Thymus (tissue), 11 donors: ENCODE measurements around the gene KLHL40. TPM values are rescaled to one million over a fixed set of nuclear protein-coding genes. Genes with fewer than 3 reads are reported as not detected.

Source experiments
- DNase-seq, 9 donors: peaks; one replicate each; pipeline ENCODE4 v3.0.0-alpha.2; 2013; ENCODE audit warnings: low spot score in 9 of 9, low read depth in 6 of 9, missing footprints in 1 of 9
- H3K27ac ChIP-seq, 2 donors: one replicate each; pipeline ENCODE4 v1.5.1; 2013; ENCODE audit warnings: control low read depth in 1 of 2, low read depth in 1 of 2, low read length in 1 of 2, mild to moderate bottlenecking in 1 of 2, moderate library complexity in 1 of 2
- H3K27me3 ChIP-seq, 2 donors: one replicate each; pipeline ENCODE4 v1.5.1; 2013; ENCODE audit warnings: low read length in 1 of 2; ENCODE audit not compliant: control insufficient read depth in 2 of 2, insufficient read depth in 1 of 2
- H3K36me3 ChIP-seq, 2 donors: one replicate each; pipeline ENCODE4 v1.5.1; 2013; ENCODE audit warnings: low read length in 1 of 2, mild to moderate bottlenecking in 1 of 2, moderate library complexity in 1 of 2; ENCODE audit not compliant: control insufficient read depth in 2 of 2, insufficient read depth in 2 of 2
- H3K4me1 ChIP-seq, 2 donors: one replicate each; pipeline ENCODE4 v1.5.1; 2013; ENCODE audit warnings: low read length in 2 of 2; ENCODE audit not compliant: control insufficient read depth in 2 of 2, insufficient read depth in 2 of 2
- H3K4me3 ChIP-seq, 2 donors: one replicate each; pipeline ENCODE4 v1.5.1; 2013; ENCODE audit warnings: low read length in 2 of 2, control low read depth in 1 of 2, mild to moderate bottlenecking in 1 of 2
- H3K9me3 ChIP-seq, 2 donors: one replicate each; pipeline ENCODE4 v1.5.1; 2013; ENCODE audit warnings: low read length in 1 of 2, mild to moderate bottlenecking in 1 of 2; ENCODE audit not compliant: control insufficient read depth in 2 of 2, insufficient read depth in 1 of 2
- WGBS: extraction: QIAGEN DNeasy Blood & Tissue Kit; methylation state at CpG from one replicate; pipeline ENCODE4 v1.1.7; 2013; 5-methylcytosine and 5-hydroxymethylcytosine counted together
- polyA plus RNA-seq: library from polyadenylated mRNA; stranded (reverse); fragments of 200-250 nt; gene quantifications from one replicate; pipeline ENCODE4 v1.2.3, GENCODE V29; 2013
- total RNA-seq: library from RNA; stranded (reverse); fragments of 120-200 nt; gene quantifications from one replicate; pipeline ENCODE4 v1.2.4, GENCODE V29; 2013
- donor health status: healthy.

Gene KLHL40
- total and polyA plus RNA-seq, 2 donors, result 0.14 to 0.16 TPM

DNA sequence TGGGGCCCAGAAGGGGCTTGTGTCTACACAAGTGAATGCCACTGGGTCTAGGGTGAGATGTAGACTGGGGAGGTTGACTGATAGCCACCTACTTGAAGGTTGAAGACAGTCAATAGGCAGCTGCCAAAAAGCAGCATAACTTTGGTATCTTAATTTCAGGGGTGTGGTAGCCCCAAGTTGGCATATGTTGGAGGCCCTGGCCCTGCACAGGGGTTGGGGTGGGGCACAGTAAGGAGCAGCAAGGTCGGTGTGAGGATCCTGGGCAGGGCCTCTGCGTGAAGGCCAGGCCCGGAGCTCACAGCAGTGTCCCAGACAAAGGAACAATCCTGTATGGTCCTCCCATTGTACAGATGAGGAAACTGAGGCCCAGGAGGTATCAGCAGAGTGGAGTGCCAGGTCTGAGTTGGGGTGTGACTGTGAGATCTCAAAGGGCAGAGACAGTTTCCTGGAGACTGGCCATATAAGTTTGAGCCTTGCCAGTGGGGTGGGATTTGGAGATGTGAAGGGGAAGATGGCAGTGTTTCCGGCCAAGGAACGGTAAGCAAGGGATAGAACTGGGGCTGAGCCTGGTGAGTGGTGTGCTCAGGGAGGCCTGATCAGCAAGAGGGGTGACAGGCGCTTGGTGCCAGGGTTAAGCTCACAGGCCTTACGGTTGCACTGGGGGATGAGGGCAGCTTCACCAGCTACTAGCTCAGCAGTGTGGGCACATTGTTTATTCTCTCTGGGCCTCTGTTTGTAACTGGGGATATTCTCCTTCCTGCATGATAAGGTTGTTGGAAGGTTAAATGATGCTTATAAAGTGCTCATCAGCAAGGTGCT lies 1.7 kb downstream of the KLHL40 start:
- Histone ChIP-seq H3K4me1 (no peaks in the 10 kb centered on the region), H3K4me3 (no peak overlapping the region), H3K9me3 (no peaks in the 10 kb centered on the region), H3K27me3 (peaks cover 10 to 44% of the 10 kb centered on the region in 2 donors), H3K27ac (no peak overlapping the region), H3K36me3 (no peaks in the 10 kb centered on the region)
- WGBS, result 98% methylated on average over 7 of the region's 7 CpGs
- no peak for DNase-seq

DNA sequence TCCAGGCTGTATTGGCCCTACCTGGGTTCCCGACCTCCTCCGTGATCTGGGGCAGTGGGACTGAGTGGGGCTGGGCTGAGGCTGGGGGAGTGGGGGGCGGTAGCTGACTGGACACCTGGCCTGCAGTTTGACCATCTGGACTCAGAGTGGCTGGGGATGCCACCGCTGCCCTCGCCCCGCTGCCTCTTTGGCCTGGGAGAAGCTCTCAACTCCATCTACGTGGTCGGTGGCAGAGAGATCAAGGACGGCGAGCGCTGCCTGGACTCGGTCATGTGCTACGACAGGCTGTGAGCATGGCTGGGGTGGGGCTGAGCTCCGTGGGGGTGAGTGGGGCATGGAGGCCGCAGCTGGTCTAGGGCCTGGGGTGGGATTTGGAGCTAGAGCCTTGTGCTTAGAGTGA lies 2.7 kb downstream of the KLHL40 start:
- Histone ChIP-seq H3K4me1 (no peaks in the 10 kb centered on the region), H3K9me3 (no peaks in the 10 kb centered on the region), H3K27me3 (peaks cover 10 to 42% of the 10 kb centered on the region in 2 donors), H3K27ac (no peak overlapping the region), H3K4me3 (no peak overlapping the region), H3K36me3 (no peaks in the 10 kb centered on the region)
- 94% methylated on average over 15 of the region's 15 CpGs for WGBS
- DNase-seq, result no peak

DNA sequence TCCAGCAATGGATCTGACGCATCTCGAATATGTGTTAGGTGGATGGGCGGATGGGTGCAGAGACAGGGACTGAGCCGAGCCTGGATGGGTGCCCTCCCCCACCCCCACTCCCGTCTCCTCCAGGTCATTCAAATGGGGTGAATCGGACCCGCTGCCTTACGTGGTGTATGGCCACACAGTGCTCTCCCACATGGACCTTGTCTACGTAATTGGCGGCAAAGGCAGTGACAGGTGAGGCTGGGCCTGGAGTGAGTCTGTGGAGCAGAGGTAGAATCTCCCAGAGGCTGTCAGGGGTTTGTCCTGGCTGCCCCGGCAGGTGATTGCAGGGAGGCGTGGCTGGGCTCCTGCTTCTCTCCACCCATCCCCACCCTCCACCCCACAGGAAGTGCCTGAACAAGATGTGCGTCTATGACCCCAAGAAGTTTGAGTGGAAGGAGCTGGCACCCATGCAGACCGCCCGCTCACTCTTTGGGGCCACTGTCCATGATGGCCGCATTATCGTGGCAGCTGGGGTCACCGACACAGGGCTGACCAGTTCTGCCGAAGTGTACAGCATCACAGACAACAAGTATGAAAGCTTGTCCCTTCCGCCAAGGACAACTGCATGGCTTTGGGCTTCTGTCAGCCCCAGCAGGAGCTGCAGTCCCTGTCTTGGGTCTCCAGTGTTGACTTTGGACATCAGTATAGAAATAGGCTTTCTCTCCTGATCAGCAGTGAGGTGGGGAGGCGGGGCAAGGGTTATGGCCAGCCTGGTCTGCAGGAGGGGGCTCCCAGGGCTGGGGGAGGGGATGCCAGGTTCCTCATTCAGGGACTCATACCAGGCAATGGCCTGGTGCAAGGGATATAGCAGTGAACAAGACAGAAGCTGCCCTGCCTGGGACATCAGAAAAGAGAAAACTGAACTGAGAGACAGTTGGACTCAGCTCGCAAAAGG lies 3.4 kb downstream of the KLHL40 start:
- H3K36me3 ChIP-seq, result no peaks in the 10 kb centered on the region
- H3K9me3 ChIP-seq, result no peaks in the 10 kb centered on the region
- no peaks in the 10 kb centered on the region for H3K4me1 ChIP-seq
- H3K27me3 ChIP-seq, result peaks cover 10 to 38% of the 10 kb centered on the region in 2 donors
- DNase-seq, result no peak
- H3K27ac ChIP-seq, result no peak overlapping the region
- 89% methylated on average over 22 of the region's 22 CpGs for WGBS
- no peak overlapping the region for H3K4me3 ChIP-seq

DNA sequence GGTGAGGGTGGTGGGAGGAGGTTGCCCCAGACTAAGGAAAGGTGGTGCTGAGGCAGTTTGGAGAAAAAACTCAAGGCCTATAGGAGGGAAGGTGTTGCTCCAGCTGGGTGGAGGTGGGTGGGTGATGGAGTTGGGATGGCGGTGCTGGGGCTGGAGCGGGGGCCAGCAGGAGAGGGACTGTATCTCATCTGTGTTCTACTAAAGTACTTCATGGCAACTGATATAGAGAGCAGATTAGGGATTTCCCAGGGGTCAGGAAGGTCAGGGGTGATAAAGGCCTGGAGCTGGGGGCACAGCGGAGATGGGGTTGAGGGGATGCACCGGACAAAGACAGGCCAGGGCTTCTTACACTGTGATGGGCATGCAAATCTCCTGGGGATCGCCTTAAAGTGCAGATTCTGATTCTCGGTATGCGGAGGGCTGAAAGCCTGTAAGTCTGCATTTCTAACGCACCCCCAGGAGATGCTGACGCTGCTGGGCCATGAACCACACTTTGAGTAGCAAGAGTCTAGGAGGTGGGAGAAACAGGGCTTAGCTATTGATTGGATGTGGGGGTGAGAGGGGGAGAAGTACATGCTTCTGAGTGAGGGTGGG lies 4.2 kb downstream of the KLHL40 start:
- H3K27ac ChIP-seq, result no peak overlapping the region
- DNase-seq, result no peak
- no peaks in the 10 kb centered on the region for H3K36me3 ChIP-seq
- H3K4me1 ChIP-seq, result no peaks in the 10 kb centered on the region
- no peaks in the 10 kb centered on the region for H3K9me3 ChIP-seq
- peaks cover 10 to 38% of the 10 kb centered on the region in 2 donors for H3K27me3 ChIP-seq
- H3K4me3 ChIP-seq, result no peak overlapping the region
- WGBS, result 69% methylated on average over 9 of the region's 9 CpGs

DNA sequence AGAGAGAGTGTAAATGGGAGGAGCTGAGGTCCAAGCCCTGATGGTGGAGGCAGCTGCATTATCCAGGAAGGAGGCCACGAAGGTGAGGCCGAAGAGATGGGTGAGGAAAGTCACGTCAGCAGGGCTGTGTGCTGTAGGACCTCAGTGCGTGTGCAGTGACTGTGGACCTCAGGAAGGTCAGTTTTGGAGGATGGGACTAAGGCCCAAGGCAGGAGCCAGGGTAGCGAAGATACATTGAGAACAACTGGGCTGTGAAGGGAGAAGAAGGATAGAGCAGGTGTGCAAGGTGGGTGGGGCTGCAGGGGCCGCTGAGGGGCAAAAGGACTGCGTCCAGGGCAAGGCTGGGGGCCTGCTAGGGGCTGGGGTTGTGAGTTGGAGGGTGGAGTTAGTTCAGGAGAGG lies 4.9 kb downstream of the KLHL40 start:
- Histone ChIP-seq H3K4me1 (no peaks in the 10 kb centered on the region), H3K9me3 (no peaks in the 10 kb centered on the region), H3K27me3 (peaks cover 10 to 33% of the 10 kb centered on the region in 2 donors), H3K27ac (no peak overlapping the region), H3K36me3 (no peaks in the 10 kb centered on the region), H3K4me3 (no peak overlapping the region)
- WGBS, result 80% methylated on average over 7 of the region's 7 CpGs
- DNase-seq, result no peak

DNA sequence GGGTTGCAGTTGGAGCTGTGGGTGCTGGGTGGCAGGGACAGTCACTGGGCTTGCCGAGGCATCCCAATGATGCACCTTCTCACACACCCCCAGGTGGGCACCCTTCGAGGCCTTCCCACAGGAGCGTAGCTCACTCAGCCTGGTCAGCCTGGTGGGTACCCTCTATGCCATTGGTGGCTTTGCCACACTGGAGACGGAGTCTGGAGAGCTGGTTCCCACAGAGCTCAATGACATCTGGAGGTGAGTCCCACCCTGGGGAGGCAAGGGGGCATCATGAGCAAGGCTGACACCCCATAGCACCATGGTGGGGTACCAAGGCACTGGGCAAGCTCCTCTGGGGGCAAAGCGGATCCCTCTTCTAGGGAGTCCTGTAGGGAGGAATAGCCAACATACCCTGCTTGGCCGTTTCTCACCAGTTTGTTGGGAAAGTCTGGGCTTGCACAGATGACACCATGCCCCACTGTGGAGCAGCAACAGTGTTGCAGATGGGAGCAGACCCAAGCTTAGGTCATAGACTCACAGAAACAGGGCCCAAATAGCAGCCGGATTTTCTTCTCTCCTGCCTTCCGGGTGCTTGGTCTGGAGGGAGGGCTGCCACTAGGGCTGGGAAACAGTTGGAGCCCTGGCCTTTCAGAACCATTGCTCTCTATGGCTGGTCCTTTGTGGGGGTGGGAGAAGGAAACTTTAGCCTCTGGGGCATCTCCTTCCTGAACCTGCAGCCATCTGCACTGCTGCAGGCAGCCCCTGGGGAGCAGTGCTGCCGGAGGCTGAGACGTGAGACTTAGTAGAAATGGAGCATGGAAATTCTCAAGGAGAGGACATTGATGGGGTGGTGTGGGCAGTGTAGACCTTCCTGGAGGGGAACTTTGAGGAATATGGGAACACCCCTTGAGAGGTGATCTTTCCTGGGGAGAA lies 5.7 kb downstream of the KLHL40 start:
- Histone ChIP-seq H3K36me3 (no peaks in the 10 kb centered on the region), H3K27me3 (peaks cover 6 to 25% of the 10 kb centered on the region in 2 donors), H3K27ac (no peak overlapping the region), H3K4me1 (no peaks in the 10 kb centered on the region), H3K9me3 (peaks cover 0 to under 1% of the 10 kb centered on the region in 2 donors), H3K4me3 (no peak overlapping the region)
- DNase-seq, result no peak
- 91% methylated on average over 10 of the region's 10 CpGs for WGBS

DNA sequence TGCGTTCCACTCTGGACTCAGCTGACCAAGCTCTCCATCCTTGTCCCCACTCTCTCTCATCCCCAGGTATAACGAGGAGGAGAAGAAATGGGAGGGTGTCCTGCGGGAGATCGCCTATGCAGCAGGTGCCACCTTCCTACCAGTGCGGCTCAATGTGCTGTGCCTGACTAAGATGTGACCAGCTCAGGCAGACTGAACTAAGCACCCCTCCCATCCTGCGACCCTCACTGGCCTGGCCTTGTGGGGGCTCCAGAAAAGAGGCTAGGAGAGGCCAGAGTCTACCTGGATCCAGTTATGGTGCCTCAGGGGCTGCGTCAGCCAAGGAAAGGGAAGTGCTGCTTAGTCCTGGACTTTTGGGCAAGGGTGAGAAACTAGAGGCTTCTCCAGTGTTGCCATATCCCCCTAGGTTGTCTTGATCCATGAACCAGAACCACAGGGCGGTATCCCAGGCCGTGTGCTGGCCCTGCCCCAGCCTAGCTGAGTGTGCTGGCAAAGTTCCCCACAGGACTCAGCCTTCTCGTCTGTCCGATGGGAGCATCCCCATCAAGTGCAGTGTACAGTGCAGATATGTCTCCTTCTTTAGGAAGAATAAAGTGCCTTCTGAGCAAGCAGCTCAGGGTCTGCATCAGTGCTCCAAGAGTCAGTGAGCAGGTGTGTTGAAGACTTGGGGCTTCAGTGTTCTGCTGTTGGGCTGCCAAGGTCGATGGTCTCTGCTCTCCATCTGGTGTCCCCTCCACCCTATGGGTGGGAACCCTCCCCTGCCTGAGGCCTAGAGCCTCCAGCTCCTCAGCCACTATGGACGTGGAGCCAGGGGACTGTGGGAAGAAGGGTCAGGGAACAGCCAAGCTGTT lies 6.7 kb downstream of the KLHL40 start:
- Histone ChIP-seq H3K4me3 (no peak overlapping the region), H3K27me3 (peaks cover 0 to 15% of the 10 kb centered on the region in 2 donors), H3K9me3 (peaks cover 0 to 4% of the 10 kb centered on the region in 2 donors), H3K4me1 (no peaks in the 10 kb centered on the region), H3K27ac (no peak overlapping the region), H3K36me3 (no peaks in the 10 kb centered on the region)
- 88% methylated on average over 13 of the region's 13 CpGs for WGBS
- DNase-seq, result no peak
